Activated CD8-positive, alpha-beta memory T cell treated with anti-CD3 and anti-CD28 coated beads for 48 hours (primary cell): ENCODE data around the gene SULT1A2.
"Not testable (repeated sequence)": the region's sequence is repeated elsewhere in the genome, so short reads cannot be mapped to it uniquely, and the experiment has no call there.

ENCODE experiments used
- DNase-seq, 3 experiments: peaks; one replicate each; pipeline ENCODE4 v3.0.0-alpha.2; 2020; ENCODE audit warnings: low read depth in 2 of 3, low spot score in 2 of 3

SULT1A2 gene

DNA sequence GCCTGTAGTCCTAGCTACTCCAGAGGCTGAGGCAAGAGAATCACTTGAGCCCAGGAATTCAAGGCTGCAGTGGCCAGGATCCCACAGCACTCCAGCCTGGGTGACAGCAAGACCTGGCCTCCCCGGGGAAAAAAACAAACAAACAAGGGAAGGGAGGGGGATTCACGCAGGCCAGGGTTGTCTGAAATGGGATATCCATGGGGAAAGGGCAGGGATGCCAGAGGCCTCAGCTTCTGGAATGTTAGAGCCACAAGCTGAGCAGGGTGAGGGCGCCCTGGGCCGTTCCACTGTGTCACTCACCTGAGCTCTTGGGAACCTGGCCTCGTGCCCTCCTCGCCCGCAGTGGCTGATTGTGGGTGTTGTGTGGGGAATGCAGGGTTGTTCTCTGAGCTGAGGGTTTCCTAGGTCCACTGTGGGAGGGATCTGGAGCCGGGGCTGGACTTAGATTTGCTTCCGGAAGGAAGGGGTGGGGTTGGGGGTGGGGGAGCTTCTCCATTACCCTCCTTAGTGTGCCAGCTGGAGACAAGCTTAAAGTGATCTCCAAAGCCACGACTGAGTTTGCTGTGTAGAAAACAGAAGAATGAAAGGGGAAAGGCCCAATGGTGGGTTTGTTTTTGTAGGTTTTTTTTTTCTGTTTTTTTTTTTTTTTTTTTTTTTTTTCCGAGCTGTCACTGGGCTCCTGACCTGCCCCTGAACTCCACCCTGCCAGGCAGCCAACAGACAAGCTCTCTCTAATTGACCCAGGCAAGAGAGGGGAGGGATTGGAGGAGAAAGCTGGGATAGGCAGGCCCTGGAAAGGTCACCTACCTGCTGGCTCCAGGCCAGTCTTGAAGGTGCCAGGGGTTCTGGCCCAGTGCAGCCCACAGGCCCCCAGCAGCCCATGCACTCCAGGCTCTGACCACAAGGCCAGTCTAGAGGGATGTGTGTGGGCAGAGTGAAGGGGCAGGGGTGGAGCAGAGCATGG is 13.1 kb upstream of the SULT1A2 start, which contains the start of gene SULT1A1:
Gene SULT1A1 (minus strand): TSS at position 414 of the 964 bp plus-strand sequence. CDS start 1,189 bp downstream, outside the sequence.
- DNase-seq = no peak

DNA sequence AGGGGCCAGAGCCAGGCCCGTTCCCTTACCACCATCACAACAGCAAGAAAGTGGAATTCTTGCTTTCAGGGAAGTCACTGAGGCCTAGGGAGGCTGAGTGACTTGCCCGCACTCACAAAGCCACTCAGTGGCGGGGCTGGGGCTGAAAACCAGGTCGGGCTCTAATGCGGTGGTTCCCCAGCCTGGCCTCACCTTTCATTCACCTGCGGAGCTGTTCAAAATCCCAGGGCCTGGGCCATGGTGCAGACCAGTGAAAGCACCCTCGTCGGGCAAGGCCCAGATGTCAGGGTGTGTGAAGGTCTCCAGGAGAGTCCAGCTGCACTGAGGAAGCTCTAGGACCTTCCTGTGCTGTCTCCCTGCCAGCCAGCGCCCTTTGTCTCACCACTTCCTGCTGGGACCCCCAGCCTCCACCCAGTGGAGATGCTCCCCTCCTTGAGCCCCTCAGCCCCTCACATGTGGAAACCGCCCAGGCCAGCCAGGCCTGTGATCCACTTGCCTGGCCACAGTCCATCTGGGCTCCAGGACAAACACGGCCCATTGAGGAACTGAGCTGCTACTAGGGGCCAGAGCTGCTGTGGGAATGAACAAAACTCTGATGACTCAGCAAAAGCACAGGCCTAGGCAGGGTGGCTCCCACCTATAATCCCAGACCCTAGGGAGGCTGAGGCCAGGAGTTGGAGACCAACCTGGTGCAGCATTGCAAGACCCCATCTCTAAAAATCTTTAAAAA is 12.2 kb upstream of the SULT1A2 start:
- not testable (repeated sequence) for DNase-seq

DNA sequence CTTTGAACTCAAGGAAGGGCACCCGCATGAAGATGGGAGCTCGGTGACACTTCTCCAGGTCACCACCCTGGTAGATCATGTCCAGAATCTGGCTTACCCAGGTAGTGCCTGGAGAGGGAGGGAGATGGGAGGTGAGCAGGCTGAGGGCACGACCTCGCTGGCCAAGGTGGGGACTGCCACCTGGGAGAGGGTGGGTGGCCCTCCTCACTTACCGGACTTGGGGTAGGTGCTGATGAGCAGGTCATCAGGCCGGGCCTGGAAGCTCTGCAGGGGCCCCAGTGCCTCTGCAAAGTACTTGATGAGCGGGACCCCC is 11.6 kb upstream of the SULT1A2 start:
- DNase-seq = not testable (repeated sequence)

DNA sequence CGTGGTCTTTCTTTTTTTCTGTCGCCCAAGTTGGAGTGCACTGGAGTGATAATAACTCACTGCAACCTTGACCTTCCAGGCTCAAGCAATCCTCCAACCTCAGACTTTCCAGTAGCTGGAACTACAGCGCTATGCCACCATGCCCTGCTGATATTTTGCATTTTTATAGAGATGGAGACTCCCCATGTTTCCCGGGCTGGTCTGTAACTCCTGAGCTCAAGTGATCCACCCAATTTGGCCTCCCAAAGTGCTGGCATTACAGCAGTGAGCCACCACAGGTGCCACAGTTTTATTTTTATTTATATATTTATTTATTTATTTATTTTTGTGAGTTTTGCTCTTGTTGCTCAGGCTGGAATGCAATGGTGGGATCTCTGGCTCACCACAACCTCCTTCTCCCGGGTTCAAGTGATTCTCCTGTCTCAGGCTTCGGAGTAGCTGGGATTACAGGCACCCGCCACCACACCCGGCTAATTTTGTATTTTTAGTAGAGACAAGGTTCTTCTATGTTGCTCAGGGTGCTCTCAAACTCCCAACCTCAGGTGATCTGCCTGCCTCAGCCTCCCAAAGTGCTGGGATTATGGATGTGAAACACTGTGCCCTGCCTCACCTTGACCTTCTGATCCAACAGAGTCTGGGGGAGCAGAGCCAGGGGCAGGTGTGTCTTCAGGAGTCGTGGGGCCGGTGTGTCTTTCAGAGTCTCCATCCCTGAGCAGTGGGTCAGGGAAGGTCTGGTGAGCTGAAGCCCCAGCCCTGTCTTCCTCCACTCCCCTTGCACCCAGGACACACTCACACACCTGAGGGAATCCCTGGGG is 11.0 kb upstream of the SULT1A2 start:
- DNase-seq = not testable (repeated sequence)

DNA sequence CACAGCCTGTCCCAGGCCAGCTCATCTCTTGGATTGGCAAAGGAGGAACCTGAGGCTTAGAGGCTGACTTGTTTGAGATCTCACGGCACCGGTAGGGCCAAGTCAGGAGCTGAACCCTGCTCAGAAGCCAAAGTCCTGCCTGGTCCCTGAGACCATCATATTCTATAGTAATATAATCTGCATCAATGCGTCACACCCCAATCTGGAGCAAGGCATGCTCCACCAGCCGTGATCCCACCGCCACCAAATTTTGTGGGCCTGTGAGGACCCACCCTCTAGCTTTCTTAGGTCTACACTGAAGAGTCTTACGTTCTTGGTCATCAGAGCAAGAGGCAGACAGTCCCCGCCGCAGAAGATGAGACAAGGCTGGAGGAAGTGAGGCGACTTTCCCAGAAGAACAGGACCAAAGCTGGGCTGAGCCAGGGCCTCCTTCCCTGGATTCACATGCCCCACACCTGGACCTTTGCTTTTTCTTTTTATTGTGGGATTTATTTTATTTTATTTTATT is 10.3 kb upstream of the SULT1A2 start:
- no peak for DNase-seq

DNA sequence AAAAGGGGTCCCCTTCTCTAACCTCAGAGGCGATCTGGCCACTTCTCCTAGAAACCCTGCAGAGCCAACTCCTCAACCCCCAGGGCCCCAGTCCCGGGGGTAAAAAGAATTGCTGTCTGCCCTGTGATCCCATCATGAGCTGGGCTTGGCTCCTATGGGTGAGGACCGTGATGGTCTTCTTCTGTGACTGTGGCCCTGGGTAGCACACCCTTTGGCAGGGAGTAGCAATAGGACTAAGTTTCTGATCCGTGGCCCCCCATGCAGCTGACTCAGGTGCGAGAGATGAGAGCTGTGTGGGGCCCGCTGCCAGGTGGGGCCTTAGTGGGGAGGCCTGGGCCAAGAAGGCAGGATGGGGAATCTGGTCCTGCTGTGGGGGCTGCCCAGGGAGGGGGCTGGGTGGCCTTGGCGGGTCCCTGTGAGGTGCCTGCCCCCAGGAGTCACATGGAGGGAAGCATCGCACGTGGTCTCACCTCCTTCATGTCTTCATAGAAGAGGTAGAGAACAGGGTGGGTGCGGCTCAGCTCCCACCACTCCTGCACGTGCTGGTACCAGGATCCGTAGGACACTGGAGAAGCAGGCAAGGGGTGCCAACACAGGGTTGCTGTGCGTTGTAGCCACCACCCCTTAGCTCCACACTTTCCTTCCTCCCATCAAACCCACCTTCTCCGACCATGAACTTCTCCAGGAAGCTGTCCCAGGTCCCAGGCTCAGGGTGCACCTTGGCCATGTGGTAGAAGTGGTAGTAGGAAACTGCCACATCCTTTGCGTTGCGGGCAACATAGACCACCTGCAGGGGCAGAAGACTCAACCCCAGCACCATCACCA is 9.7 kb upstream of the SULT1A2 start:
- DNase-seq = no peak

DNA sequence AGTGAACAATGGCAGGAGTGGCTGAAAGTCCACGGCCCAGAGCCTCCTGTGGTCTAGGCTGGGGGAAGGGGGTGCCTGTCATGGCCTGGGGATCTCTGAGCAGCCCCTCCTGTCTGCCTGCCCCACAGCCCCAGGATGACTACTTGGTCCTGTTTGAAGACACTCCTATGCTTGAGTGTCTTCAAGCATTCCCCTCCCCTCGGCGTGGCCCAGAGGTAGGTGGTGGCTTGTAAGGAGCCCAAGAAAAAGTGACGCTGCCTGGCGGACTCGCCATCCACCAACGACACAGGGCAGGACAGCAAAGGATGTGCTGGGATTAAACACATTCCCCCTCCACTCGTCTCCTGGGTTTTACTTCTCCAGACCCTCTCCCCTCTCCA is 7.3 kb upstream of the SULT1A2 start:
- DNase-seq = no peak

DNA sequence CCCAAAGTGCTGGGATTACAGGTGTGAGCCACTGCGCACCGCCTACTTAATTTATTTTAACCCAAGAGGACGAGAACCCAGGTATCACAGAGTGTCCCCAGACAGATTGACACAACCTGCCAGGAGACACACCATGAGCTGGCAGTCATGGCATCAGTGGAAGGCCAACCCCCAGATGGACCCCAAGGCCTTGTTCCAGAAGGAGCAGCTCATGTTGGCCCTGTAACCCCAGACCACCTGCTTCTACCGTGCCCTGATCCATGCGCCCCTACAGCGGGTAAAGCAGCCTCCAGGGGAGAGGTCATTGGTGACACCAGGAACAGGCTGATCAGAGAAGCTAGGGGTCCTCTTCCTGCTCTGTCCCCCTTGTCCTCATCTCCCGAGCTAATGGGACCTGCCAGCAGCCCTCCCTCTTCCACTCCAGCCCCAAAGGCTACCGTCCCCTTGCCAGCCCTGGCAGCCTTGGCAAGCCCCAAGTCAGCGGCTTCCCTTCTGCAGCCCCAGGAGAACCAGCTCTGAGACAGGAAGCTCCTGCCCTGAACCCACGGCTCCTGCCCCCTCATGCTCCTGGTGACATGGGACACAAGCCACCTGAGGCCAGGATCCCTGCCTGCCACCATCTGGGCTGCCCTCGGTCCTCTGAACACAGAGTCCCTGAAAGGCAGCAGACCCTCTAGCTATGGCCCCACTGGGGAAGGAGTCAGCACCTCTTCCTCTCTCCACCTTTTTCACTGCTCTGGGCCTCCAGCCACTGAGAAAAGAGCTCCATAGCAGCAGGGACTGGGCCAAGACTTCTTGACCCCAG is 6.7 kb upstream of the SULT1A2 start:
- DNase-seq = no peak

DNA sequence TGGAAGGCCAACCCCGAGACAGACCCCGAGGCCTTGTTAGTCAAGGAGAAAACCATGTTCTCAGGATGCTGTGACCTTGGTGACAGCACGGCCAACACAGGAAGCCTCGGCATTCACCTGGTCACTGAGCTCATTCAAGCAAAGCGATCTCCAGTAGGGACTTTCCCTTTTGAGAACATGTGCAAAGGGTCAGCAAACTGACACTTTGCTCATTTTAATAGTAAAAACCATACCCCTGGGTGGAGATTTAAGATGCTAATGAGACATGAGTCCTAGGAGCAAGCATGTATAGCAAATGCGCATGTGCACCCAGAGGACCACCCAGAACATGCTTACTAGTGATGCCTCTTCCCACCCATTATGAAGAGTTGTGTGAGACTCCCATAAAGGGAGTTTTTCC is 5.7 kb upstream of the SULT1A2 start:
- no peak for DNase-seq

DNA sequence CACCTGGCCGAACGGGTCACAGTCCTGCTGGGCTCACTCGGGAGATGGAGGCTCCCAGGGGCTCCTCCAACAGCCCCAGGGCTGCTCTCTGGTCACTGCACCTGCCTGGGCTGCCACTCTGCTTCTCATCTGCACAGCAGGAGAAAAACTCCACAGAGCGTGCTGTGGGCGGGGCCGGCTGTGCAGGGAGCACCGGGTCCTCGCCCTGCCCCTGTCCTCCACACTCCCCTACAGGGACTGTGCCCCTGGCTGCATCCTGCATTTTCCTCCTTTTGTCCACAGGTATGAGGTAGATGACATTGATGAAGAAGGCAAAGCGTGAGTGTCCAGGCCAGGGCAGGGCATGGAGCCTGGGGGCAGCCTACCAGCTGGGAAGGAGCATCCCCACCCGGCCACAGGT is 5.2 kb upstream of the SULT1A2 start:
- DNase-seq = not testable (repeated sequence)

DNA sequence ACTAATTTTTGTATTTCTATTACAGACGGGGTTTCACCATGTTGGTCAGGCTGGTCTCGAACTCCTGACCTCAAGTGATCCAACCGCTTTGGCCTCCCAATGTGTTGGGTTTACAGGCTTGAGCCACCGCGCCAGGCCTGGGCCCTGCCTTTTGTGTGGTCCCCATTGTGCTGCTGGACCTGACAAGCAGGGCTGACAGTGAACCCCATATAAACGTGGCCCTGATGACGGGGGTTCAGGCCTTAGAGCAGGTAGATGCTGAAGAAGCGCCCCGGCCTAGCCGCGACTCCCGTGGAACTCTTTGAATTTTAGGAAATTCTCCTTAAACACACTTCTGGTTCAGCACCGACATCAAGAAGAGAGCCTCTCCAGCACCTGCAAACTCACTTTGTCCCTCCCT is 4.7 kb upstream of the SULT1A2 start:
- DNase-seq = not testable (repeated sequence)

DNA sequence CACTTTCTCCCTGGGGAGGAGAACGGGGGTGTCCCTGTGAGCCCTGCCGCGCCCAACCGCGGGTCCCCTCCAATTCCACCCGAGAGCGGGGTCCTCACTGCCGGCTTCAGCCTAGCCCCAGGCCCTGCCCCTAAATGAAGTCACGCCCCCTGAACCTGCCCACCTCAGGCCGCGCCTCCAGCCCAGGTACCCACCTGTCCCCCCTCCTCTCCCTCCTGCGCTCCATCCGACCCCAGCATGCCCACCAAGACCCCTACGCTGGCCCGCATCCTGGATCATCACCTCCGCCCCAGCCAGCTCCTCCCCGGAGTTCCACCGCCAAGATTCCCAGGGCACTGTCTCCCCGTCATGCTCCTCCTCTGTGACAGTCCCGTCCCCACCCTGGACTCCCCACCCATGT is 4.1 kb upstream of the SULT1A2 start:
- DNase-seq = not testable (repeated sequence)

DNA sequence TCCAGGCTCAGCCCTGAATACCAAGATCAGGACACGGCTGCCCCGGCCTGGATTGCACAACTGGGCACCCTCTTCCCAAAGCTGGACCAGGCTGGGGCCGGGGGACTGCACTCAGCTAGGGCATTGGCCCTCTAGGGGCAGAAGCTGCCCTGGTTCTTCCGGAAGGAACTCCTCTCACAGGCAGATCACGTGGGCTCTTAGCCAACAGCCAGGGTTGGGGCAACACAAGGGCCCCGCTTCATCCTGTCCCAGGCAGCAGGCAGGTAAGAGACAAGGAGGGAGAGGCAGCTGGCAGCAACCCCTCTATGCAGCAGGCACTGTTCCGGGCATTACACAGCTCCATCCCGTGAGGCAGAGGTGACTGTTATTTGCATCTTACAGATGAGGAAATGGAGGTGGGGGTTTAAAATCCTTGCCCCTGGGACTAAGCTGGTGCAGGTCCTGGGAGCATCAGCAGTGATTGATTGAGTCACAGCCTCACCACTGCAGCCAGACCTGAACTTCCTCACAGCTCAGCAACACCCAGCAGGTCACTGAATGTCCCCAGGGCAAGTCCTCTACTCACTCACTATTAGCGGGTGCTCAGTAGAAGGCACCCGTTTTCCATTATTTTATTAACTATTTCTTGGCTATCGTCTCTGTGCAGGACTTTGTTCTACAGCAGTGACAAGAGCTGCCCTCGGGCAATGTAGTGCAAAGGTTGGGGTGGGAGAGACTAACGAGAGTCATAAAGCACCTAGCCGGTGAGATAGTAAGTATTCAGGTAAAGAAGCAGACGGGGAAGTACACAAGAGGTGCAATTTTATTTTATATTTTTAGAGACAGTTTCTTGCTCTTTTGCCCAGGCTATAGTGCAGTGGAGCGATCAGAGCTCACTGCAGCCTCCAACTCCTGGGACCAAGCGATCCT is 2.8 kb upstream of the SULT1A2 start:
- not testable (repeated sequence) for DNase-seq

DNA sequence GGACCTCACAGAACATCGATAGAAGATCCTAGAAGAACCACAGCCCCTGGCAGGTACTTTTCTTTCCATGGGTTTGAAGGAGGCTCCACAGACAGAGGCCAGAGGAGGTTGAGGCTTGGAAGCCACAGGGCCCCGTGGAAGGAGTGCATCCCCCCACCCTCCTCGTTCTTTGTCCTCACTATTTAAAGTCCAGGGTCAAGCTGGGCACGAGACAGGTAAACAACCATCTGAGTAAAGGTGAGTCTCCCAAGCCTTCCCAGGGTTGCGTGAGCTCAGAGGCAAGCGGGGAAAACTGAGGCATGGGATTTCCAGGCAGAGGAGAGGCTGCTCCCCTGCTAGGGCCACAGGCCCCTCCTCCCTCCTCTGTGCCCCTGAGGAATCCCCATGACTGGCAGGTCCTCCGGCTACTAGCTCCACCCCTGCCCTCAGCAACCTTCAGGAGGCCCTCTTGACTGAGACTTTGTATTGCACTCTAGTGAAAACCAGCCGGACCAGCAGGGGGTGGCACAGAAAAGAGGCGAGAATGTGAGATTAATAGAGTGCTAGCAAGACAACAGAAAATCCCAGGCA is 927 bp upstream of the SULT1A2 start:
- DNase-seq = no peak

DNA sequence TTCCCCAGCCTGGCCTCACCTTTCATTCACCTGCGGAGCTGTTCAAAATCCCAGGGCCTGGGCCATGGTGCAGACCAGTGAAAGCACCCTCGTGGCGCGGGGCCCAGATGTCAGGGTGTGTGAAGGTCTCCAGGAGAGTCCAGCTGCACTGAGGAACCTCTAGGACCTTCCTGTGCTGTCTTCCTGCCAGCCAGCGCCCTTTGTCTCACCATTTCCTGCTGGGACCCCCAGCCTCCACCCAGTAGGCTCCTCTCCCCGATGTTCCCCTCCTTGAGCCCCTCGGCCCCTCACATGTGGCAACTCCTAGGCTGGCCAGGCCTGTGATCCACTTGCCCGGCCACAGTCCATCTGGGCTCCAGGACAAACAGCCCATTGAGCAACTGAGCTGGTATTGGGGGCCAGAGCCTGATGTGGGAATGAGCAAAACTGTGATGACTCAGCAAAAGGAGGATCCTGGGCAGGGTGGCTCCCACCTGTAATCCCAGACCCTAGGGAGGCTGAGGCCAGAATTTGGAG is 677 bp downstream of the SULT1A2 start:
- DNase-seq = no peak

DNA sequence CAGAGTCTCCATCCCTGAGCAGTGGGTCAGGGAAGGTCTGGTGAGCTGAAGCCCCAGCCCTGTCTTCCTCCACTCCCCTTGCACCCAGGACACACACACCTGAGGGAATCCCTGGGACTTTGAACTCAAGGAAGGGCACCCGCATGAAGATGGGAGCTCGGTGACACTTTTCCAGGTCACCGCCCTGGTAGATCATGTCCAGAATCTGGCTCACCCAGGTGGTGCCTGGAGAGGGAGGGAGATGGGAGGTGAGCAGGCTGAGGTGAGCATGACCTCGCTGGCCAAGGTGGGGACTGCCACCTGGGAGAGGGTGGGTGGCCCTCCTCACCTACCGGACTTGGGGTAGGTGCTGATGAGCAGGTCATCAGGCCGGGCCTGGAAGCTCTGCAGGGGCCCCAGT is 1.4 kb downstream of the SULT1A2 start:
- DNase-seq = not testable (repeated sequence)

DNA sequence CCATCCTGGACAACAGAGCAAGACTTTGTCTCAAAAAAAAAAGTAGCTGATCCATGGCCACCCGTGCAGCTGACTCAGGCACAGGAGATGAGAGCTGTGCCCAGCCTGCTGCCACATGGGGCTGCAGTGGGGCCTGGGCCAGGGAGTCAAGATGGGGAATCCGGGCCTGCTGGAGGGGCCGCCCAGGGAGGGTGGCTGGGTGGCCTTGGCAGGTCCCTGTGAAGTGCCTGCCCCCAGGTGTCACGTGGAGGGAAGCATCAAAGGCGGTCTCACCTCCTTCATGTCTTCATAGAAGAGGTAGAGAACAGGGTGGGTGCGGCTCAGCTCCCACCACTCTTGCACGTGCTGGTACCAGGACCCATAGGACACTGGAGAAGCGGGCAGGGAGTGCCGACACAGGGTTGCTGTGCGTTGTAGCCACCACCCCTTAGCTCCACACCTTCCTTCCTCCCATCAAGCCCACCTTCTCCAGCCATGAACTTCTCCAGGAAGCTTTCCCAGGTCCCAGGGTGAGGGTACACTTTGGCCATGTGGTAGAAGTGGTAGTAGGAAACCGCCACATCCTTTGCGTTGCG is 3.8 kb downstream of the SULT1A2 start:
- no peak for DNase-seq

DNA sequence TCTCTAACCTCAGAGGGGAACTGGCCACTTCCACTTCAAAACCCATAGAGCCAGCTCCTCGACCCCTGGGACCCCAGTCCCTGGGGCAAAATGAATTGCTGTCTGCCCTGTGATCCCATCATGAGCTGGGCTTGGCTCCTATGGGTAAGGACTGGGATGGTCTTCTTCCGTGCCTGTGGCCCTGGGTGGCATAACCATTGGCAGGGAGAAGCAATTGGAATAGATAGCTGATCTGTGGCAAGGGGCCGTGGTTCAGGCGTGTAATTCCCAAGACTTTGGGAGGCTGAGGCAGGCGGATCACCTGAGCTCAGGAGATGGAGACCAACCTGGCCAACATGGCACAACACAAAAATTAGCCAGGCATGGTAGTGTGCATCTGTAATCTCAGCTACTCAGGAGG is 4.3 kb downstream of the SULT1A2 start:
- DNase-seq = no peak
